IPS-20b (cell line): ENCODE data around the gene ARID1B.

Experiments
- H3K27ac ChIP-seq: one replicate; pipeline ENCODE4 v1.5.1; 2013; ENCODE audit warnings: low read length
- H3K27me3 ChIP-seq: 2 replicates; pipeline ENCODE4 v1.6.1; 2013; ENCODE audit warnings: mild to moderate bottlenecking, low read length, inconsistent platforms; ENCODE audit not compliant: insufficient read depth
- H3K36me3 ChIP-seq: 2 replicates; pipeline ENCODE4 v1.6.1; 2013; ENCODE audit warnings: low read depth, mild to moderate bottlenecking, inconsistent platforms, low read length, moderate library complexity; ENCODE audit not compliant: insufficient read depth
- H3K4me1 ChIP-seq: 2 replicates; pipeline ENCODE4 v1.6.1; 2013; ENCODE audit warnings: mild to moderate bottlenecking, control low read depth, inconsistent platforms, low read length, moderate library complexity; ENCODE audit not compliant: insufficient read depth
- H3K4me3 ChIP-seq: 2 replicates; pipeline ENCODE4 v1.5.1; 2013; ENCODE audit warnings: mild to moderate bottlenecking, low read length, inconsistent platforms
- H3K9ac ChIP-seq: 2 replicates; pipeline ENCODE4 v1.6.1; 2013; ENCODE audit warnings: low read depth, mild to moderate bottlenecking, inconsistent platforms, low read length, moderate library complexity
- H3K9me3 ChIP-seq: 2 replicates; pipeline ENCODE4 v1.6.1; 2013; ENCODE audit warnings: mild to moderate bottlenecking, low read depth, low read length, inconsistent platforms; ENCODE audit not compliant: insufficient read depth

The ARID1B gene

DNA sequence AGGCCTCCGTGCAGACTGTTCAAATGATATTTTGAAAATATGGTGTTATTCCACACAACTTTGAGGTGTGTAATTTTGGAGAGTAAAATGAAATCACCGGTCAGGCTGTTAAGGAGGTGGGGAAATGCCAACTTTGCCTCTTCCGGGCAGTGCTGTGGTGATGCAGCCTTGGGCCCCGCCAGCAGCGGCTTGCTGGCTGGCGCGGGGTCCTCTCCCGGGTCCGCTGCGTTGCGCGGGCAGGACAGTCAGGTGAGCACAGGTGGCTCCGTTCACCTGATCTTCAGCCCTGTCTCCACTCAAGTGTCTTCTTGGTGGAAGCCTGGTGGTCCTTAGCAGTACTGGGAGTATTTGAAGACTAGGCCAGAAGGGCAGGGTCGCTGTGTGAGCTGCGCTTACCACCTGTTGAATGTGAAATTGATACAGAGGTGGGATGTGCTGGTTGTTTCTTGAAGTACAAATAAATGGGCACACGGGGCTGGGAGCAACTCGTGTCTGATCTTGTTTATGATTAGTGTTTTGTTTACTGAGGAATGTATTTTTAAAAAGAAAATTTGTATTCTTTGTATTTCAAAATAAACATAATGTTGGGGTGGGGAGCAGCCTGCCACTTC lies 184.2 kb downstream of the ARID1B start:
- Histone ChIP-seq H3K27me3 (no peaks in the 10 kb centered on the region), H3K9me3 (no peaks in the 10 kb centered on the region), H3K4me3 (no peak overlapping the region), H3K36me3 (no peaks in the 10 kb centered on the region), H3K9ac (no peak overlapping the region), H3K4me1 (peaks cover 27% of the 10 kb centered on the region), H3K27ac (no peak overlapping the region)

DNA sequence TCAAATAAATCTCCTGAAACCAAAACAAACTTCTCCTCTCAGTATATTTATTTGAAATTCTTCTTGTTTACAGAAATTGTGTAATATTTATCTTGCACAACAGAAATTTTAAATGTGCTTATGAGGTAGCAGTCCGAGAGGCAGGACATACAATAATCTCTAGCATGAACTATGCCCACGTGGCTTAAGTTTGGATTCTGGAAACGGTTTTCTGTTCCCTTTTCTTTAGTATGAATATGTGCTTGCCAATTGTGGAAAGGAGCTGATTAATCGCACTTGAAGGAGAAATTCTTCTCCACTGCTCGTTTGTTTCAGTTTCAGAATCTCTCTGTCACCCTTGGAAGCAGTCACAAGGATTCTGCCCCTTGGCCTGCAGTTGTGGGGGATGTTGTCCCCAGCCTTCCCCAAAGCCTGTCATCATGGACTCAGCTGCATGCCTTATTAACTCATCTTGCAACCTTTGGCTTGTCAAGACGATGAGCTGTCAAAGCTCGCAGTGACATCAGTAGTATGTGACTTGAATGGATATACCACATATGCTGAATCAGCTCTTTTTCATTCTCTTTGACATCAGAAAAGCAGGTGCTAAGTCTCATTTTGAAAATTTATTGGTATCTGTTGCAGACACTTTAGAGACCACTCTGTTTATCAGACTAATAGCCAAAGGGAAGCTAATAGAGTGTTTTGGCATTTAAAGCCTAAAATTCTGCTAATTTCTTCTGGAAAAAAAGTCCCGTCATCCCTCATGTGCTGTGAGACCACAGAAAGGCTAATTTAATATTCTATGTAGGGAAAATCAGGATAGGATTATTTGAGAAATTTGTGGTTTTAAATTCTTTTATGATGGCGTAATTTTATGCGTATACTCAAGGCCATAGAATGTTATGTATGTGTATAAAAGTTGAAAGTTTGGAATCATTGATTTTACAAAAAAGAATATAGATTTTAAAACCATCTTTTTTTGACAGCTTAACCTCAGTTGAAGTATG lies 186.8 kb downstream of the ARID1B start:
- Histone ChIP-seq H3K36me3 (no peaks in the 10 kb centered on the region), H3K4me1 (peaks cover 47% of the 10 kb centered on the region), H3K27me3 (no peaks in the 10 kb centered on the region), H3K27ac (no peak overlapping the region), H3K9ac (no peak overlapping the region), H3K4me3 (no peak overlapping the region), H3K9me3 (no peaks in the 10 kb centered on the region)

GRCh38 chr6:156967852-156968251 lies 190.7 kb downstream of the ARID1B start:
- Histone ChIP-seq H3K9me3 (no peaks in the 10 kb centered on the region), H3K4me1 (peaks cover 51% of the 10 kb centered on the region), H3K9ac (no peak overlapping the region), H3K36me3 (no peaks in the 10 kb centered on the region), H3K27me3 (no peaks in the 10 kb centered on the region), H3K4me3 (no peak overlapping the region), H3K27ac (no peak overlapping the region)

GRCh38 chr6:156969233-156969632 lies 192.1 kb downstream of the ARID1B start:
- Histone ChIP-seq H3K4me3 (no peak overlapping the region), H3K27ac (no peak overlapping the region), H3K9ac (no peak overlapping the region), H3K9me3 (no peaks in the 10 kb centered on the region), H3K27me3 (no peaks in the 10 kb centered on the region), H3K36me3 (no peaks in the 10 kb centered on the region), H3K4me1 (peaks cover 52% of the 10 kb centered on the region)

DNA sequence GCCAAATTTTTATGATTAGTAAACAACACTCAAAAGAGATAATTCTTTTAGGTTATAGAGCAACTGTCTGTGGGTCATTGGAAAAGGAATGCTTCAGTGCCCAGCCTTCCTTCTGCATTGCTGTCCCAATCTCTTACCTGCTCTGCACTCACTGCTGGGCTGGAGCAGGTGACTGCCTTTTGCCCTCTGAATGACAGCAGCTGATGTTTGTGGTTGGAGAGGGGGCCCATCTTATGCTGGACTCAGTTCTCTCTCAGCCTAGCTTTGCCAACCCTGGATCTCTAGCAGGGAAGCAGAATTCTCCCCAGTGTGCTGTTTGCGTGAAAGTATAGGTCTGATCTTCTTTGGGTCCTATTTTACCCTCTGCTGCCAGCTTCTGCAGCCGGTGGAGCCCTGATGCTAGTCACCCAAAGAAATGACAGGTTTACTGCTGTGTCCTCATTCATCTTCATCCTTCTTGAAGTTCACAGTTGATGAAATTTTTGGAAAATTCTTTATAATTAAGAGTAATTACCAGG lies 193.5 kb downstream of the ARID1B start:
- H3K4me3 ChIP-seq = no peak overlapping the region
- H3K9me3 ChIP-seq = no peaks in the 10 kb centered on the region
- peaks cover 40% of the 10 kb centered on the region for H3K4me1 ChIP-seq
- no peak overlapping the region for H3K9ac ChIP-seq
- H3K36me3 ChIP-seq = no peaks in the 10 kb centered on the region
- H3K27me3 ChIP-seq = no peaks in the 10 kb centered on the region
- no peak overlapping the region for H3K27ac ChIP-seq

GRCh38 chr6:156971153-156971885 lies 194.1 kb downstream of the ARID1B start:
- peaks cover 43% of the 10 kb centered on the region for H3K4me1 ChIP-seq

DNA sequence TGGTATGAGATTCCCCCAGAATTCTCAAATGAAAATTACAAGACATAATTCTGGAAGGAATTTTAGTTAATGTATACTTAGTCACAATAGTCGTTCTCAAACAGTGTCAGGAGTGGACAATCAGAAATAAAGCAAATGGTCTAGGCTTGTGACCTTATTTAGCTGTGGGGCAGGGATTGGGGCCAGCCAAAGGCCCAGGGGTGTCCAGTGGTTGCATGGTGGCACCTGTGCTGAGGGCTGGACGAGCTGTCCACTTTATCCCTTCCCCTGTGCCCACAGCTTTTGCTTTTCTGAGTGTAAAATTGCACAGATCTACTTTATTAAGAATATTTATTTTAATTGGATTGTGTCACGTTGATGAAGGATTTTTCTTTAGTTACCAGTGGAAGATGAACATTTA lies 195.0 kb downstream of the ARID1B start:
- H3K9ac ChIP-seq = no peak overlapping the region
- no peak overlapping the region for H3K27ac ChIP-seq
- H3K4me1 ChIP-seq = peaks cover 47% of the 10 kb centered on the region
- H3K4me3 ChIP-seq = no peak overlapping the region
- H3K36me3 ChIP-seq = no peaks in the 10 kb centered on the region
- no peaks in the 10 kb centered on the region for H3K9me3 ChIP-seq
- no peaks in the 10 kb centered on the region for H3K27me3 ChIP-seq

More at GRCh38 chr6:156971153-156971885, 194.1 kb downstream of the ARID1B start:
- Histone ChIP-seq H3K27me3 (no peaks in the 10 kb centered on the region), H3K4me3 (no peak overlapping the region), H3K9me3 (no peaks in the 10 kb centered on the region), H3K27ac (no peak overlapping the region), H3K36me3 (no peaks in the 10 kb centered on the region), H3K9ac (no peak overlapping the region)

GRCh38 chr6:156974830-156975261 lies 197.7 kb downstream of the ARID1B start:
- H3K27ac ChIP-seq = no peak overlapping the region
- no peak overlapping the region for H3K4me3 ChIP-seq
- peaks cover 32% of the 10 kb centered on the region for H3K4me1 ChIP-seq
- H3K9ac ChIP-seq = no peak overlapping the region
- H3K9me3 ChIP-seq = no peaks in the 10 kb centered on the region
- H3K36me3 ChIP-seq = no peaks in the 10 kb centered on the region
- no peaks in the 10 kb centered on the region for H3K27me3 ChIP-seq

DNA sequence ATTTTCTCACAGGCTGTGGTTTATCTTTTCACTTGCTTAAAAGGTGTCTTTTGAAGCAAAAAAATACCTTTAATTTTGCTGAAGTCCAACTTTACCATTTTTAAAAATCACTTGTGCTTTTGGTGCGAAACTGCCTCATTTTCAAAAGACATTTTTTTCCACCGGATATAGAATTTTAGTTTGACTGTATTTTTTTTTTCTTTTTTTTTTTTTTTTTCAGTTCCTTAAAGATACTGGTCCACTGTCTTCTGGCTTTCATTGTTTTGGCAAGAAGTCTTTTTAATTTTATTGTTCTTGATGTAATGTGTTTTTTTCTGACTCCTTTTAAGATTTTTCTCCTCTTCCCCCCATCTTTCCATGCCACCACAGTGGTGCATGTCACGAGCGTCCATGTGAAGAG lies 198.2 kb downstream of the ARID1B start:
- no peaks in the 10 kb centered on the region for H3K27me3 ChIP-seq
- H3K4me3 ChIP-seq = no peak overlapping the region
- H3K27ac ChIP-seq = no peak overlapping the region
- H3K36me3 ChIP-seq = no peaks in the 10 kb centered on the region
- no peak overlapping the region for H3K9ac ChIP-seq
- peaks cover 32% of the 10 kb centered on the region for H3K4me1 ChIP-seq
- no peaks in the 10 kb centered on the region for H3K9me3 ChIP-seq

DNA sequence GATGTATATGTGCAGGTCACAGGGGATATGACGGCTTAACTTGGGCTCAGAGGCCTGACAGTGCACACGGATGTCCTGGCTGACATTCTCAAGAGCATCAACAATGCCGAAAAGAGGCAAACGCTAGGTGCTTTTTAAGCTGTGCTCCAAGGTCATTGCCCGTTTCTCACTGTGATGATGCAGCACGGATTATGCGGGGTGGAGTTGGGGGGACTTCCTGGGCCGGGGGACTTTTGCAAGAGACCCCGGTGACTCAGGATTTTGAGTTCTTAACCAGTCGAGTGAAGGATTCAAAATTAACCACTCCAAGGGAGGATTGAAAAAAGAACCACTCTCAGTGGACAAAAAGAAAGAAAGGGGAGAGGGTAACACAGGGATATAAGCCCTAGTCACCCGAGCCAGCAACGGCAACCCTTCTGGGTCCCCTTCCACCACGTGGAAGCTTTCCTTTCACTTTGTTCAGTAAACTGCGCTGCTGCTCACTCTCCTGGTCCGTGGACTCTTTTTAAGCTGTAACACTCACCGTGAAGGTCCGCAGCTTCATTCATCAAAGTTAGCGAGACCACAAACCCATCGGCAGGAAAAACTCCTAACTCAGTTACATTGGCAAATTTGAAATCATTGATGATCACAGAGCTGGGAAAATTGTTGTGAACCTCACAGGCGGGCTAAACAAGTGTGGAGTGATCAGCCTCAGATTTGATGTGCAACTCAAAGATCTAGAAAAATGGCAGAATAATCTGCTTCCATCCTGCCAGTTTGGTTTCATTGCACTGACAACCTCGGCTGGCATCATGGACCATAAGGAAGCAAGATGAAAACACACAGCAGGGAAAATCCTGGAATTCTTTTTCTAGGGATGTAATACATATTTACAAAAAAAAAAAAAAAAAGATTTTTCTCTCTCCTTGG lies 199.3 kb downstream of the ARID1B start:
- H3K36me3 ChIP-seq = no peaks in the 10 kb centered on the region
- 0 out of 2 replicates have a peak overlapping the region, but pooled peaks have one; percentile 11 for H3K4me3 ChIP-seq
- H3K9ac ChIP-seq = peak overlapping the region; percentile 45; the same call in 1 of the 2 replicates
- H3K27ac ChIP-seq = peak overlapping the region; percentile 70
- H3K4me1 ChIP-seq = peaks cover 32% of the 10 kb centered on the region
- no peaks in the 10 kb centered on the region for H3K9me3 ChIP-seq
- H3K27me3 ChIP-seq = no peaks in the 10 kb centered on the region
